HG03571 (cell line): ENCODE measurements around the gene CRYM.
A peak's percentile ranks its signal among the peaks of the same experiment; 100 is the strongest.
"Not testable (repeated sequence)": the region's sequence is repeated elsewhere in the genome, so short reads cannot be mapped to it uniquely, and the experiment has no call there.

ENCODE experiments used
- ATAC-seq: cut with Tn5 transposase; IDR thresholded peaks from one replicate; pipeline ENCODE4 v1.9.1; 2021; ENCODE audit not compliant: unreplicated experiment

CRYM gene

DNA sequence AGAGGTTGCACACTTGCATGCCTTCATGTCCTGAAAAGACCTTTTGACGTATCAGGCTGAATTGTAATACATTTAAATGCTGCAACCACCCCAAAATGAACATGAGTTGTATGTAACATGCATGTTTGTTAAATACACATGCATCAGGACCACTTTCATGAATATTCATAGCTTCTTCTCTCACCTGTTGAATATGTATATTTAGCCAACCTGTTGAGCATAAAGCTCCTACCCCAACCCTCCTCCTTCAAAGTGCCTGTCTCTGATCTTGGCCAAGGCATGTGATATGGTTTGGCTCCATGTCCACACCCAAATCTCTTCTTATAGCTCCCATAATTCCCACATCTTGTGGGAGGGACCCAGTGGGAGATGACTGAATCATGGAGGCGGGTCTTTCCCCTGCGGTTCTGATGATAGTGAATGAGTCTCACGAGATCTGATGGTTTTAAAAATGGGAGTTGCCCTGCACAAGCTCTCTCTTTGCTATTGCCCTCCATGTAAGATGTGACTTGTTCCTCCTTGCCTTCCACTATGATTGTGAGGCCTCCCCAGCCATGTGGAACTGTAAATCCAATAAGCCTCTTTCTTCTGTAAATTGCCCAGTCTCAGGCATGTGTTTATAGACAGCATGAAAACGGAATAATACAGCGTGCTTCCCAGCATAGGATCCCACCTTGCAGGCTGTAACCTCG, 3.8 kb upstream of the CRYM start:
- ATAC-seq: no peak

DNA sequence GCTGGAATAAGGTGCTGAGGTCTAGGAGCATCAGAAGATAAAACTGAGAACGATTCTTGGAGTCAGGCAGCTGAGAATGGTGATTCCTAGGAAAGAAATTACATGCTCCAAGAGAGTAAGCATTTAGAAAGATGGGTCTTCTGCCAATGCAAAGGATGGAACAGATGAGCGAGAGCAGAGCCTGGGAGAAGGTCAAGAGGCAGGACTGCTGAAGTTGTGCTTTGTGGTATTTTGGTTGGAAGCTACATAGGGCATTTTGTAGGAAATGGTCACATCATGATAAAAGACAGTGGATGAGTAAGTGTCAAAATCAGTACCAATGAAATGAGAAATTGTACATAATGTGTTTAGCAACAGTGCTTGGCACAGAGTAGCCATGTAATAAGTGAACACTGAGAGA, 1.4 kb upstream of the CRYM start:
- no peak for ATAC-seq

DNA sequence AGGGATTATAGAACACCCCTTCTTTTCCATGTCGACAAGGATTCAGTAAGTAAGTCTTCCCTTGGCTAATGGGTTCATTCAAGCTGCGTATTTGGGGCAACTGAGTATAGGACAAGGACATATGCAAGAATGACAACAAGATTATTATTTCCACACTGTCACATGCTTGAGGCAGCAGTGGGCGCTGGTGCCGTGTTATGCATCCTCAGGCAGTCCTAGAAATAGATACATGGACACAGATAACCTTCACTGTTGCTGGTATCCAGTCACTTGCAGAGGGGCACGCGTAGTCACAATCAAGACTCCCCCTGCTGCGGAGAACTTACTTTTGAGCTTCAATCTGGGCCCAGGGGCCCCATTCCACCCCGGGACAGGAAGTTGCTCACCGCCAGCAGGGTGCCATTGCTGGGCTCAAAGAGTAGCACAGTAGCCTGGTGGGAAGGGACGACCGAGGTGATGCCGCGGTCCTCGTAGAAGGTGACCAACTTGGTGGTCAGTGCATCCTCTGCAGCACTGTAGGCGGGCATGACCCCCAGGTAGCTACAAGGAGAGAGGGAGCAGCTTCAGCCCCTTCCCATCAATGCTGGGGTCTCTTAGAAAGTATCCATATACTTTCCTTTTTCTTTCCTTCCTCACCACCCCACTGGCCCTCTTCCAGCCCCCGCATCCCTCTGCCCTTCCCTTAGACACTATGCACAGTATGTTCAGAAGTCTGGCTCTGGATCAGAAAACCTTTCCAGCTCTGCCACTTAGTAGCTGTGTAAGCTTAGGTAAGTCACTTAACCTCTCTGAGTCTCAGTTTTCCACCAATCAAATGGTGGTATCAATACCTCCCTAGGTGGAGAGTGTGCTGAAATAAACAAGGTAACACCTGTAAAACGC, 804 bp downstream of the CRYM start:
- no peak for ATAC-seq

DNA sequence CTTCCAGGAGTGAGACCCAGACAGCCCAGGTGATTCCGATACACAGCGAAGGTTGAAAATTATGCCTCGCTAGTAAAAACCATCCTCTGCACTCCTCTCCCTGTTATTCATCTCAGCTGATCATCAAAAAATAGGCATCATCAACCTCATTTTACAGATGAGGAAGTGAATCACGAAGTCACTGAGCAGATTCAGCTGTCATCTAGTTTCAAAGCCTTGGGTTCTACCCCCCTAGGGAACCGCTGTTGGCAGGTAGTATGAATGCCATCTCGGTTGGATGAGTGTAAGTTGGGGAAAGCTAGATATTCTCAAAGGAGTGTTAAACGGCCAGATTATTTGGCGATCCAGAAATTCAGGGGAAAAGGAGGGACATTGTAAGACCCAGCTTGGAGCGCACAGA, 2.0 kb downstream of the CRYM start:
- ATAC-seq: no peak

DNA sequence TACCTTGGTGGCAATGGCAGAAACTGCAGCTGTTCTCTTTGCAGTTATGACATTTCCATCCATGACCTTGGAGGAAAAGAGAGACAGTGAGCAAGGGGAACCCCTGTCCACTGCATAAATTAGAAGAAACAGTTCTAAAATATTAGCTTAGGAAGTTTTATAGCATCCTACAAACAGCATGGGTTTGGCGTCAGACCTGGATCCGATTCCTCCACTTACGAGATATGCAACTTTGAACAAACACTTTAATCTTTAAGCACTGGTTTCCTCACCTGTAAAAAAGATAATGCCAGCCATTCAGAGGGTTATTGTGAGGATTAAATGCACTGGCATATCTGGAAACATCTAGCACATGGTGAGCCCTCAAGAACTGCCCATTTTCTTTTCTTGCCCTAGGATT, 2.6 kb downstream of the CRYM start:
- no peak for ATAC-seq

DNA sequence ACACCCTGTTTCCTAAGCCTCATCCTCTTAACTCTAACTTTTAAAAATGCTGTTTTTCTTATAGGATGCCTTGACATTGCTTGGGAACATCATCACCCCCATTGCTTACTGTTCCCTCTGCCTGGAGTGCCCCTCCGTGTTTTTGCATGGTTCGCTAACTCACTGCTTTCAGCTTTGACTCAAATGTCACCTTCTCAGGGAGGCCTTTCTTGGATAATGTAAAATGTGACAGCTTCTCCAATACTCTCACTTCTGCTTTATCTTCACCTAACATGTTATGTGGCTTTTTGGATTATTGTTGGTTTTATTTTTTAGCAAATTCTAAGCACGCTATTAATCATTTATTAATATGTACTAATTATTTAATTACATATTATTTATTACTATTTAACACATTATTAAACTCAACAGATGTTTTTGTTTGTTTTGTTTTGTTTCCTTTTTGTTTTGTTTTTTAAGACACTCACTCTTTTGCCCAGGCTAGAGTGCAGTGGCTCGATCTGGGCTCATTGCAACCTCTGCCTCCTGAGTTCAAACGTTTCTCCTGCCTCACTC, 3.8 kb downstream of the CRYM start:
- ATAC-seq: no peak

DNA sequence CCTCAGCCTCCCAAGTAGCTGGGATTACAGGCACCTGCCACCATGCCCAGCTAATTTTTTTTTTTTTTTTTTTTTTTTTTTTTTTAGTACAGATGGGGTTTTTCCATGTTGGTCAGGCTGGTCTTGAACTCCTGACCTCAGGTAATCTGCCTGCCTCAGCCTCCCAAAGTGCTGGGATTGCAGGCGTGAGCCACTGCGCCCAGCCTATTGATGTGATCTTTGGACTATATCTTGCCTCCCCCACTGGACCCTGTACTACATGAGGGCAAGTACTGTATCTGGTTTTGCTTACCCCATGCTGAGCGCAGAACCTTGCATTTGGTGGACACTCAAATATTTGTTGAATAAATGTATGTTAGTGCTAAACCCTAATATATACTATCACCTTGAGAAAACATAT, 5.3 kb downstream of the CRYM start:
- ATAC-seq: not testable (repeated sequence)

DNA sequence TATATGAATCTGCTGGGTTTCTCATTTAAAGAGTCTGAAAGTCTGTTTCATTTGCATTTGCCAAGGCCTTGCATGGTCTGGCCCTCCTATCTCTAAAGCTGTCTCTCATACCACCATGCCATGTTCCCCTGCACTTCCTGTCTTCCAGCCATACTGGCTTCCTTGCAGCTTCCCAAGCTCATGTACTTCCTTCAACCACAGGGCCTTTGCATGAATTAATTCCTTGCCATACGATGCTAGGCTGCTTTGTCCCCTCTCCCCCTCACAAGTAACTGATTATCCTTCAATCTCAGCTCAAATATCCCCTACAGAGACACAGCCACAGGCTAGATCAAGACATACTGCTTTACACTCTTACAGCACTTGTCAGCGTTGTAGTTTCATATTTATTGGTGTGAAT, 5.8 kb downstream of the CRYM start:
- no peak for ATAC-seq

DNA sequence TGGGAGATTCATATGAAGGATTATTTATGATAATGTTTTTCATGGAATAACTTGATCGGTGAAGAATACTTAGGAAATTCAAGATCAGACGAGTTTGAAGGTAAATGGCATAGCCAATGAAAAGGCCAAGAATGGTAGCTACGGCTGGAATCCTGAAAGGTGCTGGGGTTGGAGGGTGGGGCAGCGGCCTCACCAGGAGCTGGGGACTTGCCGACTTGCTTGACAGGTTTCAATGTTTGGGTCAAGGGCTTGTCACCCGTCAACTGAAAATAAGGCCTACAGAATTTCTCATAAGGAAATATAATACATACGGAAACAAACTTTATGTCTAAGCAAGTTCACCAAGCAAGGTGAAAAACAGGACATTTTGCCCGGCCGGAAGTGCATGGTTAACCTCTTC, 9.9 kb downstream of the CRYM start:
- ATAC-seq: no peak

DNA sequence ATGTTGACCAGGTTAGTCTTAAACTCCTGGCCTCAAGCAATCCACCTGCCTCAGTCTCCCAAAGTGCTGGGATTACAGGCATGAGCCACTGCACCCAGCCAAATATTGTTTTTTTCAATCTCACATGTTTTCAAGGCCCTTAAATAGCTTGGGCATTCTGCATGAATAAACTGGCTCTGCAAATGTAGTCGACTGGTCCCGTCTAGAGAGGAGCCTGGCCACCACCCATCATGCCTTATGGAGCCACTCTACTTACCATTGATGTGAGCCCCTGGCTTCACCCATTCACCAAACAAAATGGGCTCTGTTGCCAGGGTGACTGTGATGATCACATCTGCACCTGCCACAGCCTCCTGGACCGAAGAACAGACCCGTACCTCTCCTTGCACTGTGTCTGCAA, 10.8 kb downstream of the CRYM start:
- no peak for ATAC-seq

DNA sequence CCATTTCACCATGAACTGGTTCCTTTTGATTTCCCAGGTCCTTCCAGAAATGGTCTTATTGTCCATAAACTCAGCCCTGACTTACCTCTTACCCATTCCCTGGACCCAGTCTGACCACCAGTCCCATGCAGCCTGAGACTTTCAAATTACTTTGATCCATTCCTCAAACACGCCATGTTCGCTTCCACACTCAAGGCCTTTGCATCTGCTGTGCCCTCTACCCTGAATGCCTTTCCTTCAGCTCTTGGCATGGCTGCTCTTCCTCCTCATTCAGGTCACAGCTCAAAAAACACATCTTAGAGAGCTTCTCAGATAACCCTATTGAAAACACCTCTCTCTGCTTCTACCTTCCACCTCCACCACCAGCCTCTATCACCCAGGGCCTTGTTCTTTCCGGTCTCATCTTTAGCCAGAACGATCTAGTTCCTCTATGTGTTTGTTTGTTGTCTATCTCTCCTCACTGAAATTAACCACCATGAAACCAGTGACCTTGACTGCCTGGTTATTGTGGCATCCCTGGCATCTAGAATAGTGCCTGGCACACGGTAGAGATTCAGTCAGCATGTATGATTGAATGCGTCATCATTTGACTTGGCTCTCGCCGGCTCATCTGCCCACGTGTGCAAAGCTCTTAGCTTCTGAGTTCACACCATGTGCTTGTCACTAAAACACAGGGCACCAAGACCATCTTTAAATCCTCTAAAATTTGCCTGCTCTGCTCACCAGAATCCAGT, 12.8 kb downstream of the CRYM start:
- no peak for ATAC-seq

DNA sequence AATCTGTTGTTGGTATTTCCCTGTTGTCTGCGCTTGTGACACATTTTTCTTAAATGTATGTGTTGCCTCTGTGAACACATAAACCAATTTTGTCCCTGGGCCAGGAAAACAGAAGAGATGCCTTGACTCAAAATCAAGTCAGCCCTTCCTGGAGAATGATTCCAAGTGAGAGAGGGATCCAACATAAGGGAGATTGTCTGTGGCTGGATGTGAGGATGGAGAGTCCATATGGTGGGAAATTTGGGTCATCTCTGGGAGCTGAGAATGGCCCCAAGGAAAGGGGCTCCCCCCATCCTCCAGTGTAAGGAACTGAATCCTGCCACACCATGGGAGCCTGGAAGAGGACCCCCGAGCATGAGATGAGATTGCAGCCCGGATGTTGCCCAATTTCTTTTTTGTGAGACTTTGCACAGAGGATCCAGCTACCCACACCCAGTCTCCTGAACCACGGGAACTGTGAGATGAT, 13.5 kb downstream of the CRYM start:
- no peak for ATAC-seq

DNA sequence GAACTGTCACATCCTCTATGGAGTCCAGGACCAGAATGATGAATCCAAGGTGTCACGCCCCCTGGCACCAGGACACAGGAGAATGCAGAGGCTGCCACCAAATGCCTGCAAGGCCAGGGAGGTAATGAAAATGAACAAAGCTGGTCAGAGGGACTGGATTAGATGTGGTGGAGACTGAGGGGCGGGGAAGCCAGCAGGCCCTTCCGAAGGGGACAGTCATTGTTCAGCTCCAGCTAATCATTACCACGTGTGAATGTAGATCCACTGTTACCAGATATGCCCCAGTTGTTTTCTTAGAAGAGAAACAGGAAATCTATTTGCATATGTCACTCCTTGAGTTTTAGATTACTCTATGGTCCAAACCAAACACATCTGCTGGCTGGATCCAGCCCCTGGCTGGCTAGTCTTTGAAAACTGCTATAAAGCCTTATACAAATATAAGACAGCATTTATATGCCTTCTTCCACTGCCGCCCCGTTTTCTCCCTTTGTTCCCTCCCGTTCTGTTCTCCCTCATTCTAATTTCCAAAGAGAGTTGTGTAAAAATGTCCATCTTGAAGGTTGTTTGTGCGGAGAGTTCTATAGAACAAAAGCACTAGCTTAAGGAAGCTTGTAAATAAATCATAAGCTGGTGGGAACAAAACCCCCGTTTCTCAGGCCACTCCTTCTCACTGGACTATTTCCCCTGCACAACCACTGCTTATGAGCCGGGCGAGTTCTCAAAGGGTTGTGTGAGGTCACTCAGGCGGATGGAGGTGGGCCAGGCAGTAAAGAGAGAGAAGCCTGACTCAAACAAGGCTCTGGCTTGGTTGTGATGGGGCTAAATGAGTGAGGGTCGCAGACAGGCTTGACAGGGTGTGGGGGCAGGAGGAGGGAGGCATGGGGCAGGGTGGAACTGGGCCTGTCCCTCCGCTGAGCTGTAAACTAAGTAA, 14.2 kb downstream of the CRYM start:
- peak; percentile 81 for ATAC-seq

DNA sequence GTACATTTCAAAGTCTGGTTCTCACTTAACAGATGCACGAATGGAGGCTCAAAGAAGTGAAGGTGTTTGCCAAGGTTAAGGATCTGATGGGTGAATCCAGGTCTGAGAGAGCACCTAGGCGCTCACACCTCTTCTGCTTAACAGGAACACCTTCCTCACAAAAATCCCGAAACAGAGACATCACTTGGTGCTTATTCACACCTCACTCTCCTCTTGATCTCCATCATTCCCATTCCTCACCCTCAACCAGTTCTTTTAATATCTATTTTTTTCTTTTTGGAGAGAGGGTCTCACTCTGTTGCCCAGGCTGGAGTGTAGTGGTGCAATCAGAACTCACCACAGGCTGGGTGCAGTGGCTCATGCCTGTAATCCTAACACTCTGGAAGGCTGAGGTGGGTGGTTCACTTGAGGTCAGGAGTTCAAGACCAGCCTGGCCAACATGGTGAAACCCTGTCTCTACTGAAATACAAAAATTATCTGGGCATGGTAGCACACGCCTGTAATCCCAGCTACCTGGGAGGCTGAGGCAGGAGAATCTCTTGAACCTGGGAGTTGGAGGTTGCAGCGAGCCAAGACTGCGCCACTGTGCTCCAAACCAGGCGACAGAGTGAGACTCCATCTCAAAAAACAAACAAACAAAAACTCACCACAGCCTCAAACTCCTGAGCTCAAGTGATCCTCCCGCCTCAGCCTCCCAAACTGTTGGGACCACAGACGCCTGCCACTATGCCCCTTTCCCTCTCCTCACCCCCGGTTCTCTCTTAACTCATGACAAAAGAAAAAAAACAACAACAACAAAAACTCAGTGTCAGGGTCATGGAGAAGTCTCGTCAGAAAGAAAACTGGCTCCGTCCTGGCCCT, 15.1 kb downstream of the CRYM start:
- ATAC-seq: no peak

DNA sequence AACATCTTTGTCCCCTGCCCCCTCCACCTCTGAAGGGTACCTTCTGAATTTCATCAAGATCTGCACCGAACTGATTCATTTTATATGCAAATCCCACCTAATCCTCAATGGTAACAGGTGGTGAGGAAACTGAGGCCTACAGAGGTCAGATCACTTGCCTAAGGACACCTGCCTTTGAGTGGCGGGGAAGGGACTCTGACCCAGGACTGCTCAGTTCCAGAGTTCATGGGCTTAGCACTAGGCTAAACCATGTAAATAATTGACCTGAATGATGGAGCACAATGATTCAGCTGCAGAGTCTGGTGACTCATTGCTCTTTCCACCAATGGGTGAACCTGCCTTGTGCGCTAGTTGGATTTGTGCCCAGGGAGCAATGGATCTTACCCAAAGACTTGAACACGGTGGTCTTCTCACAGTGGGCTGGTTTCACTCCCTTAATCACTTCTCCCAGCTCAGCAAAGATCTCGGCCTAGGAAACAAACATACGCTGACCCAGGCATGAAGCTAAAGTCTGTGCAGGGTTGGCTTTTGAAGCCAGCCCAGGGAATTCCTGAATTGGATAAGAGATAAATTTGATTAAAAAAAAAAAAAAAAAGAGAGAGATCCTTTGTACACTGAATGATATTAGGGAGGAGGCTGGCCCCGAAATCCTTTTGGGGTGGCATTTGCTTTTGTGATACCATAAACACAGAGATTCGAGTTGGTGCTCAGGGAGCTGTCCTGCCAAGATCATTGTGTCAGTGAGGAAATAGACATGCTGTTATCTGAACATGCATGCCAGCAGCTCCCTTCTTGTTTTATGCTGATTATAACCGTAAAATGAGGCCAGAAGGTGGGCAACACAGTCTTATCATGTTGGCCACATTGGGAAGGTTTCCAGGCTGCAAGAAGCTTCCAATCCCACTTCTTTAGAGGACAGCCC, 17.0 kb downstream of the CRYM start:
- no peak for ATAC-seq

DNA sequence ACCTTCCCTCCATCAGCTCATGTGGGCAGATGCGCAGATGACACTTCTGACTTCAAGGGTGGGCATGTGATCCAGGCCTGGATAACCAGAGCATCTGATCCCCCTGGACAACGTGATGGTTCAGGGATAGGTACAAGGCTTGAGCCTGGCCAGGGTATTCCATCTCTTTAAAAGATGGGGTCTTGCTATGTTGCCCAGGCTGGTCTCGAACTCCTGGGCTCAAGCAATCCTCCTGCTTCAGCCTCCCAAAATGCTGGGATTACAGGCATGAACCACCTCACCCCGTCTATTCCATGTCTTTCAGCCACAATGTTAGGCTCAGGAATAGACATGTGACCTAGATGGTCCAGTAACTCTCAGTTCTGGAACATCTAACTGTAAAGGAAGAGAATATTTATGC, 20.8 kb downstream of the CRYM start:
- no peak for ATAC-seq

DNA sequence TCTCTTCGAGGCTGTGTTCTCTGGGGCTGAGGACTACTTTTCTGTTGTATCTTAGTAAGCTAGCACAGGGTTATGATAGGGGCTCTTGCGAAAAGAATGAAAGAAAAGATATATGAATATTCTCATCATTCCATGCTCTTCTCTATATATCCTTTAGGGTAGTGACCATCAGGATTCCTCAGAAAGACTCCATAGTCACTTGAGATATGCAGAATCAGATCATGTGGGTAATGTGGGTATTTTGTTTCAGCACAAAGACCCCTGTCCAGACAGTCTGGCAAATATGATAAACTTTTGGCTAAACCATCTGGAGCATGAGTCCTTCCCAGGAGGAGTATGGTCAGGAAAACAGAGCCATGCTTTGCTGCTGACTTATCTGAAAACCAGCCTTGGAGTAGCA, 21.5 kb downstream of the CRYM start:
- ATAC-seq: no peak

DNA sequence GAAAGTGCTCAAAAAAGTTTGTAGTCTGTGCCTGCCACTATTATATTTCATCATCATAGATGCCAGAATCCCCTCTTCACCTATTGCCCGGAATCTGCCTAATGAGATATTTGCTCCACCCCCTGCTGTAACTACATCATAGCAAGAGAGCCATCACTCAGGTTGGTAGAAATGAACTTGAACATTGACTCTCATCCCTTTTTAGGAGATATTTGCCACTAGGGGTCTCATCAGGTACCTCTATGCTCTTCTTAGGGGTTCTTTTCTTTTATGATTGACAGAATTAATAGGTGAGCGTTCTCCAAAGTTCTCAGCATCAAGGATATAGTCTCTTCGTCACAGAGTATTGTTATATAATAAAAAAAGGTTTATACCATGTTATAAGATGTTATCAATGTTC, 24.6 kb downstream of the CRYM start:
- ATAC-seq: no peak
